ENCODE results near the gene CYP4V2. TPM values are rescaled to one million over a fixed set of nuclear protein-coding genes. Genes with fewer than 3 reads are reported as not detected.

Gene CYP4V2
- total RNA-seq, 1 donor from 2014 or later, result 10.0 TPM

DNA sequence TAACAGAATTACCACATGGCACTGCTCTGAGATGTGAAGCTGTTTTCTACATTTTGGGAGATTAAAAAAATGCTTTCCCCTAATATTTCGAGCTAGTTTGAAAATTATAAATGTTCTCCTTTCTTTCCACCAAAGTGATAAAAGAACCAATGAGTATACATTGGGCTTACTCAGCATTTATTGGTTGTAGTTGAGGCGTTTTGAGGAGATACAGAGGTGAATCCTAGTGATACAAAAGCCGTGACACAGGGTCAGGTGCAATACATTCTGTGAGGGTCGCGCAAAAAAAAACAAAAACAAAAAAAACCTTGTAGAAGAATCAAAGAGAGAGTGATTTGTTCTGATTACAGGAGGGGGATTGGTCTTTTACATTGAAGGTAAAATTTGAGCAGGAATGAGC is 32.4 kb upstream of the CYP4V2 start:
- Mint-ChIP-seq H3K27ac (ENCODE audit: unreplicated experiment) (no peak overlapping the region), H3K27me3 (ENCODE audit: unreplicated experiment) (no peaks in the 10 kb centered on the region), H3K9me3 (ENCODE audit: unreplicated experiment) (peaks cover 3% of the 10 kb centered on the region), H3K36me3 (ENCODE audit: unreplicated experiment) (peaks cover 4% of the 10 kb centered on the region), H3K4me3 (ENCODE audit: unreplicated experiment) (no peak overlapping the region), H3K4me1 (ENCODE audit: low read depth, unreplicated experiment) (peaks cover 2% of the 10 kb centered on the region)
- TF ChIP-seq, protein P1, sequence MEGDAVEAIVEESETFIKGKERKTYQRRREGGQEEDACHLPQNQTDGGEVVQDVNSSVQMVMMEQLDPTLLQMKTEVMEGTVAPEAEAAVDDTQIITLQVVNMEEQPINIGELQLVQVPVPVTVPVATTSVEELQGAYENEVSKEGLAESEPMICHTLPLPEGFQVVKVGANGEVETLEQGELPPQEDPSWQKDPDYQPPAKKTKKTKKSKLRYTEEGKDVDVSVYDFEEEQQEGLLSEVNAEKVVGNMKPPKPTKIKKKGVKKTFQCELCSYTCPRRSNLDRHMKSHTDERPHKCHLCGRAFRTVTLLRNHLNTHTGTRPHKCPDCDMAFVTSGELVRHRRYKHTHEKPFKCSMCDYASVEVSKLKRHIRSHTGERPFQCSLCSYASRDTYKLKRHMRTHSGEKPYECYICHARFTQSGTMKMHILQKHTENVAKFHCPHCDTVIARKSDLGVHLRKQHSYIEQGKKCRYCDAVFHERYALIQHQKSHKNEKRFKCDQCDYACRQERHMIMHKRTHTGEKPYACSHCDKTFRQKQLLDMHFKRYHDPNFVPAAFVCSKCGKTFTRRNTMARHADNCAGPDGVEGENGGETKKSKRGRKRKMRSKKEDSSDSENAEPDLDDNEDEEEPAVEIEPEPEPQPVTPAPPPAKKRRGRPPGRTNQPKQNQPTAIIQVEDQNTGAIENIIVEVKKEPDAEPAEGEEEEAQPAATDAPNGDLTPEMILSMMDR (IDR thresholded peaks at IDR 0.05; ENCODE audit: partially characterized antibody, unreplicated experiment), result no peak
- no peak for DNase-seq

DNA sequence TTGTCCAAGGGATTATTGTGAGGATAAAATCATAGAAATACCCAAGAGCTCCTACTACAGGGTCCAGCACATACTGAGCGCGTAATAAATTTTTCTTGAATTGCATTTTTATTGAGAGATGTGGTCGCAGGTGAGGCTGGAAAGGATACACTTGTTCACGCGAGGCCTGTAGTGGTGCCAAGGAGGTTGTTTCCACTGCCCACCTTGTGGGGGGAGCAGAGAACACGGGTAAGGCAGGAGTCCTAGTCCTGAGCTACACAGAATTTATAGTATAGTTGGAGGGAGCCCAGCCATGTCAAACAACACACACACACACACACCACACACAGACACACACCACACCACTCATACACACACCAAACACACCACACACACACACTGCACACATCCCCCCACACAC is 31.8 kb upstream of the CYP4V2 start:
- peaks cover 3% of the 10 kb centered on the region for H3K9me3 Mint-ChIP-seq (ENCODE audit: unreplicated experiment)
- no peaks in the 10 kb centered on the region for H3K27me3 Mint-ChIP-seq (ENCODE audit: unreplicated experiment)
- TF ChIP-seq, protein P1 (IDR thresholded peaks at IDR 0.05; ENCODE audit: partially characterized antibody, unreplicated experiment), result no peak
- DNase-seq, result no peak
- H3K4me3 Mint-ChIP-seq (ENCODE audit: unreplicated experiment), result no peak overlapping the region
- peaks cover 4% of the 10 kb centered on the region for H3K36me3 Mint-ChIP-seq (ENCODE audit: unreplicated experiment)
- H3K4me1 Mint-ChIP-seq (ENCODE audit: low read depth, unreplicated experiment), result peaks cover 2% of the 10 kb centered on the region
- H3K27ac Mint-ChIP-seq (ENCODE audit: unreplicated experiment), result no peak overlapping the region

DNA sequence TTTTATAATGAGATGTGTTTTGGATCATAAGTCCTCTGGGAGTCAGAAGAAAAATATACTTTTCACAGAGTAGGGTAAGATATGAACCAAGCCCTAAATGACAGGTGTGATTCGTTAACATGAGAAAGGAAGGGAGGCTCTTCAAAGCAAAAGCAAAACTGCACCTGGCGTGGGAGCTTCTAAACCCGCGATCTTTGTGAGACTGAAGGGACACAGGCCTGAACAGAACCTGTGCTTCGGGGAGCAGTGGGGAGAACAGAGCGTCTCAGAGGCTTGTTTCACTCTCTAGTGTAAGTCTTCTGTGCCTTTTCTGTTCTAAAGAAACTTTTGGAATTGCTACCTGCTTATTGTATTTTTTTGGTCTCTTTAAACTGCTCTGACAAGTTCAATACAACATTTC is 30.2 kb upstream of the CYP4V2 start:
- no peak overlapping the region for H3K4me3 Mint-ChIP-seq (ENCODE audit: unreplicated experiment)
- no peaks in the 10 kb centered on the region for H3K36me3 Mint-ChIP-seq (ENCODE audit: unreplicated experiment)
- TF ChIP-seq, protein P1 (IDR thresholded peaks at IDR 0.05; ENCODE audit: partially characterized antibody, unreplicated experiment), result no peak
- no peak for DNase-seq
- peaks cover 1% of the 10 kb centered on the region for H3K9me3 Mint-ChIP-seq (ENCODE audit: unreplicated experiment)
- no peaks in the 10 kb centered on the region for H3K27me3 Mint-ChIP-seq (ENCODE audit: unreplicated experiment)
- peaks cover 2% of the 10 kb centered on the region for H3K4me1 Mint-ChIP-seq (ENCODE audit: low read depth, unreplicated experiment)
- no peak overlapping the region for H3K27ac Mint-ChIP-seq (ENCODE audit: unreplicated experiment)

DNA sequence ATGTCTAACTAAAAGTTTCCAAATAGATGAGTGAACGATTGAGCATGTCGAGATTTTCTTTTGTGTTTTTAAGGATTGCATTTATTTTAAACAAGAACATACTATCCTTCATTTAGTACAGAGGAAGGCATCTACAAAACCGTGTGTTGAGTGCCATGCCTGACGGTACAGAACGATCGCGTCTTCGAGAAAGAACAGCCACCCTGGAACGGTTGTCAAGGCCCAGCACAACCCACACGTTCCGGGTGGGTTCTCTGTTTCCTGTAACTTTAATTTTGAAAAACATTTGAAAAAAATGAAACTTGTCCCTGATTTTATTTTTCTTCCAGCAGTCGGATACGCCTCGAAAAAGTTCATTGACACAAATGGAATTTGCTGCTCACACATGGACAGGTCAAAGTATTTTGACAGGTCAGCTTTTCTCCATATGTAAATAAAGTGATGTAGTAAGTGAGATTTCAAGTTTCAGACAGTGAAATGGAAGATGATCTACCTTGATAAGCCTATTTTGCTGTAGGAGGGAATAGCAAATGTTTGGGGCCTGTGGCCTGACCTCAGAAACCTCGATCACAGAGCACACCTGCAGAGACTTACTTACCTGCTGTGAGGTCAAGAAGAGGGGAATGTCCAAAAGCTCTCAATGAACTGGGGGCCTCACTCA is 24.4 kb upstream of the CYP4V2 start:
- H3K4me1 Mint-ChIP-seq (ENCODE audit: low read depth, unreplicated experiment), result no peaks in the 10 kb centered on the region
- no peaks in the 10 kb centered on the region for H3K27me3 Mint-ChIP-seq (ENCODE audit: unreplicated experiment)
- no peak overlapping the region for H3K4me3 Mint-ChIP-seq (ENCODE audit: unreplicated experiment)
- peaks cover 4% of the 10 kb centered on the region for H3K36me3 Mint-ChIP-seq (ENCODE audit: unreplicated experiment)
- H3K9me3 Mint-ChIP-seq (ENCODE audit: unreplicated experiment), result peaks cover 1% of the 10 kb centered on the region
- H3K27ac Mint-ChIP-seq (ENCODE audit: unreplicated experiment), result no peak overlapping the region
- no peak for DNase-seq
- TF ChIP-seq, protein P1 (IDR thresholded peaks at IDR 0.05; ENCODE audit: partially characterized antibody, unreplicated experiment), result no peak

DNA sequence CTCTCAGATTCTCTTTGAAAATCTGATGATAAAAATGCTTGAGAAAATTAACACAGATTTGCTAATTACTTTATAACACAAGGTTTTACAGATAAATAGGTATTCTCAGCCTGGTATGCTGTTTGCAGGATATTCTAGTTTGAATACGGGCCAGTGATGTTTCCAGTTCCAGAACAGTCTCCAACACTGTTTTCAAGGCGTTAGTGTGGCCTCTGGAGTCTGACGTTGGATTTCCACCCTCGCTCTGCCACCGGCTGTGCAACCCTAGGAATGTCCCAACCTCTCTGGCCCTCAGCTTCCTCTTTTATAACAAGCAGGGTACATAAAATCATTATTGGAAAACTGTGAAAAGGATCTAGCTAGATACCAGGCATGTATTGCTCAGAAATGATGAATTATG is 23.8 kb upstream of the CYP4V2 start:
- H3K27me3 Mint-ChIP-seq (ENCODE audit: unreplicated experiment), result no peaks in the 10 kb centered on the region
- no peak for DNase-seq
- no peak overlapping the region for H3K27ac Mint-ChIP-seq (ENCODE audit: unreplicated experiment)

More for the DNA sequence above, 23.8 kb upstream of the CYP4V2 start:
- TF ChIP-seq, protein P1 (IDR thresholded peaks at IDR 0.05; ENCODE audit: partially characterized antibody, unreplicated experiment), result no peak
- Mint-ChIP-seq H3K9me3 (ENCODE audit: unreplicated experiment) (peaks cover 1% of the 10 kb centered on the region), H3K4me1 (ENCODE audit: low read depth, unreplicated experiment) (no peaks in the 10 kb centered on the region), H3K4me3 (ENCODE audit: unreplicated experiment) (no peak overlapping the region), H3K36me3 (ENCODE audit: unreplicated experiment) (peaks cover 4% of the 10 kb centered on the region)
